ENCODE measurements around the gene HNRNPAB.
"Not testable (repeated sequence)": the region's sequence is repeated elsewhere in the genome, so short reads cannot be mapped to it uniquely, and the experiment has no call there.

Gene HNRNPAB

DNA sequence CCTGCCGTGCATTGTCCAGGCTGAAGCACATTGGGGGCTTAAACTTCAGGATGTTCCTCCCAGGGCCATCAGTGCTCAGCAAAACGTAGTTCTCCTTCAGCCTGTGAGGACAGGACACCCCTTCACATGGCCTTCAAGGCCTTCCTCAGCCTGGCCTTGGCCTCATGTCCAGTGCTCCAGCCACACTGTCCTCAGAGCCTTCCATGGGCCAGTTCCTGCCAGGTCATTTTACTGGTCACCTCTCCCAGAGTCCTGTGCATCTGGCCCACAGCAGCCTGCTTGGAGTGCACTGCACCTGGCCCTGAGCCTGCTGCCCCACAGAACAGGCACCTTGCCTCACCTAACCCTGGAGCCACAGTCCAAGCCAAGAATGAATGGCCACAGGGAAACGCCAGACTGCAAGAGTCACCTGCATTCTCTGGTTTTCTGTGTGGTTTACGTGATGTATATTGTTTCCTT lies 8.7 kb downstream of the HNRNPAB start:
- DNase-seq = no peak

- DNase-seq = peak; percentile 43
Observed at GRCh38 chr5:178213748-178214151, 9.4 kb downstream of the HNRNPAB start.

DNA sequence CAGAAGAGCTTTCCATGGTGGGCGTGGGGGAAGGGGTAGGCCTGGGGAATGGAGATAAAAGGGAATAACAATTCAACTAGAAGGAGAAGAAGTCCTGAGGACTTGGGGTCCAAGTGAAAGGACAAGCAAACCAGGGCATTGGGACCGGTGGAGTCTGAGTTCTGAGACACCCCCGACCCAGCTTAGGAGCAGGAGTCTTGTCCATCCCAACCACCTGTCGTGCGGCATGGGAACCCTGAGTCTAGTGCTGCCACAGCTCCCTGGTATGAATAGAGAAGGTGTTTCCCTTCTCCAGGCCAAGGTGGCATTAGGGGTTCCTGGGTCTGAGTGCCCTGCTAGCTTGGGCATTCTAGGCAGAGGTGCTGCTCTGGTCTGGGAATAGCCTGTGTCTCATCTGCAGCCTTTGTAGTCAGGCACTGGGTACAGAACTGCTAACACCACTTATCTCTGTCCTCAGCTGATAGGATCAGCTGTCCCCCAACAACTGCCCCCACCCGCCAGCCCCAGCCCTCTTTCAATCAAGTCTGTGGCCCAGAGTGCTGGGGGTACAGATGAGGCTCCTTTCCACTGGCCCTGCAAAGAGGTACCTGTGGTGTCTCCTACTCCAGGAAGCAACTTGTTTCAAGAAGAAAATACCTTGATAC lies 9.9 kb downstream of the HNRNPAB start:
- DNase-seq = no peak

DNA sequence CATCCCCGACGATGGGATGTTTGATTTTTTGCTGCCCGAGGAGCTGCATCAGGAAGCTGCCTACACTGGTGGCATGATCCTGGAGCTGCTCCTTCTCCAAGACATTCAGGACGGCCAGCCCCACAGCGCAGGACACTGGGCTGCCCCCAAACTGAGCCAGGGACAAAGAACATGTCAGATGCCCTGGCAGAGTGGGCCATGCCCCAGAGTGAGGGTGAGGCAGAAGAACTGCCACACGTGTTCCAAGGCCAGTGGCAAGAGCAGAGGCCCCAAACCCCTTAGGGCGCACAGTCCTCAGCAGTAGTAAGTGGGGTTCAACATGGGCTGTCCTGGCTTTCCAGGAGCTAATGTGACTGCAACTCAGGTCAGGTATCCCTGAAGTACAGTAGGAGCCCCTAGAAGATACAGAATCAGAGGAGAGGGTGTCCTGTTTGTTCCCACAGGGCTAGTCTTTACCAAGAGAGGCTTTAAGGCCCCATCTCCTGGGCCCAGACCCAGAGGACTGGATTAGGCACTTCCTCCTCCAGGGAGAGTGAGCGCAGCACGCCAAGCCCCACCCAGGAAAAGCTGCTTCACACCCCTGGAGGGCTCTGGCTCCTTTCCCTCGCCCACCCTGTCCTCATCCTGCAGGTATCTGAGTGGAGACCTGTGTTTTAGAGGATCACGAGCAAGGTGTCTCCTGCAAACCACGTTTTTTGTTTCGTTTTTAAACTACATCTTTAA lies 11.1 kb downstream of the HNRNPAB start:
- no peak for DNase-seq

- no peak for DNase-seq
Observed at GRCh38 chr5:178216088-178216534, 11.8 kb downstream of the HNRNPAB start.

GRCh38 chr5:178216779-178217178 lies 12.4 kb downstream of the HNRNPAB start:
- DNase-seq = no peak

GRCh38 chr5:178218237-178218776 lies 14.0 kb downstream of the HNRNPAB start:
- no peak for DNase-seq

DNA sequence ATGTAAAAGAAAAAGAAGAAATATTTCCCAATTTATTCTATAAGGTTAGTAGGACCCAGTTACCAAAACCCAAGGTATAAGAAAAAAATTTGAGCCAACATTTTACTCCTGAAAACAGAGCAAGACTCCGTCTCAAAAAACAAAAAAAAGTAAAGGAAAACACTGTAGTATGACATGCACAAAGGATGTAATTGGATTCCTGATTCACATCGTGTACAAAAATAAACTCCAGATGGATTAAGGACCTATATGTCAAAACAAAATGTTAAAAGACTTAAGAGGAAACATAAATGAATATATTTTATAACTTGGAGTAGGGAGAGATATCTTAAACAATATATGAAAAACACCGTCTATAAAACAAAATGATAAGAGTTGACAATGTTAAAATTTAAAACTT lies 14.5 kb downstream of the HNRNPAB start:
- no peak for DNase-seq

DNA sequence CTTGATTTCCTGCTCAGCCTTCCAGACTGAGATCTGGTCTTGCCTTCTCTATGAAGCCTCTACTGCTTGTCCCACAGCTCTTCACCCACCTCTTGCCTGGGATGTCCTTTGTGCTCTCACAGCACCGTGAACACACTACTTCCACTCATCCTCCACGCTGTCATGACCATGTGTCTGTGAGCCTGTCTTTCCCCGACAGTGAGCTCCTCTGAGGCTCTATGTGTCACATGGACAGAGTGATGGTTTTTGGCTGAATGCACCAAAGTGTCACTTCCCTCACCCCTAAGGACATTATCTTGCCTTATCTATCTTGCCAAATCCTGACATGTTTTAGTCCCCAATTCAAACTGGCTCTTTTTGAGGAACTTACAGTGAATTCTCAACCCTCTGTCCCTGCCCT lies 16.9 kb downstream of the HNRNPAB start:
- peak; percentile 36 for DNase-seq

- DNase-seq = peak; percentile 54
Observed at GRCh38 chr5:178221853-178222252, 17.5 kb downstream of the HNRNPAB start.

DNA sequence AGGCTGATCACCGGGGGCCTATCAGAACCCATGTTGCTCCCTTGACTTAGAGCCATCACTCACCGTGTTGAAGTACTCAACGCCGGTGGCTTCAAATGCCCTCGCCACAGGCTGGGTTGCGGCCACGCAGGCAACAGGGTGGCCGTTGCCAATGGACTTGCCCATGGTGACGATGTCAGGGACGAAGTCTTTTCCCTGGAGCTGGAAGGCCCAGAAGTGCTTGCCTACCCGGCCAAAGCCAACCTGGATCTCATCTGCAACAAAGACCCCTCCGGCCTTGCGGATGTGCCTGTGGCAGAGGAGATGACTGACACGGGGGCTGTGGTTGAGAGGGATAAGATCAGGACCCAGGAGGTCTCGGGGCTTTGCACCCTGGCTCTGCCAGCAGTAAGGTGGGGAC lies 18.0 kb downstream of the HNRNPAB start:
- no peak for DNase-seq

- no peak for DNase-seq
Observed at GRCh38 chr5:178223196-178223773, 19.0 kb downstream of the HNRNPAB start.

DNA sequence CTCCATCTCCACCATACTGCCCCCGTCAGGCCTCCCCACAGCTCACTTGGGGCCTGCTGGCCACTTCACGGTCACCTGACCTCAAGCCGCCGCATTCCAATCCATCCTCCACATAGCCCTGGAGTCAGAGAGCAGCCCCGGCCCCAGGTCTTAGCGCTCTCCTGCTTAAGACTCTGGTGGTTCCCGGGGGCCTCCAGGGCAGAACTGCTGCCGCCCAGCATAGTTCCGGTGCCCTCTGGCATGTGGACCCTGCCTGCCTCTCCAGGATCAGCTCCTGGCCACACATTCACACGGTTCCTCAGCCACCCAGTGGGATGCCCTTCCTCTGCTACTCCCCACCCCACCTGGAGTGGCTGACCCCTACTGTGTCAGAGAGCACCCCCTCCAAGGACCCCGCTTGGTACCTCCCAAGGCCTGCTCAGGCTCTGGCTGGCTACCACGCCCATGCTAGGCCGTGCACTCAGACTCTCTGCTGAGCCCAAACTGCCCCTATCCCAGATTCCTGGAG lies 19.5 kb downstream of the HNRNPAB start:
- no peak for DNase-seq

- DNase-seq = no peak
Observed at GRCh38 chr5:178224403-178224802, 20.1 kb downstream of the HNRNPAB start.

DNA sequence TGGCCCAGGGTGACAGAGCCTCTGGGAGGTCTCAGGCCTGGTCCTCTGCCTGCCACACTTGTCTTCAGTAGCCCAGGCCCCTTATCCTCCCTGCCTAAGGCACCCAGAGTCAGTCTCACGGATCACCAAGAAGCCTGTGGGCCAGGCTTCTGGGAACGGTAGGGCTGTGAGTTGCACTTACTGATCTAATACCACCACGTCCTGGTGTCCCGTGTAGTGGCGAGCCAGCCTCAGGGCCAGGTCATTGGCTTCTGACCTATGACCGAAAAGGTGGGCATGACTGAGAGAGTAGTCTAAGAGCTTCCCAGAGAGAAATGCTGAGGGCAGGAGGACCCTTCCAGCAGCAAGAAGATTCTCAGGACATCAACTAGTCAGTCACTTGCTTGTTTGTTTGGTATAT lies 20.8 kb downstream of the HNRNPAB start:
- no peak for DNase-seq

- DNase-seq = no peak
Observed at GRCh38 chr5:178227138-178227659, 22.9 kb downstream of the HNRNPAB start.

- no peak for DNase-seq
Observed at GRCh38 chr5:178227929-178228328, 23.6 kb downstream of the HNRNPAB start.

DNA sequence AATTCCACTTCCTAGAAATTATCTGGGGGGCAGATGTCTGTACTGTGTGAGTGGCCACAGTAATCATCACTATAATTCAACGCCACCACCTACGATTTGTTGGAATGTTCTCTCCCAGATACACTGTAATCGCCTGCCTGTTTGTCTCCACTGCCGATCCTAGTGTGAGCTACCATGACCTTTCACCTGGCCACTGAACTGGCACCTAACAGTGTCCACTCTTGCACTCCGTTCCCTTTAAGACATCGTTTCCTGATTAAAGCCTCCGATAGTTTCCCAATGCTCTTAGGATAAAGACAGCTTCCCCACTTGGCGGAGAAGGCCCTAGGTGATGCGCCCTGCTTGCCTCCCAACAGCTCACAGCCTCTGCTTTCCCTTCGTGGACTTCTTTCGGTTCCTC lies 24.3 kb downstream of the HNRNPAB start:
- DNase-seq = no peak

- DNase-seq = not testable (repeated sequence)
Observed at GRCh38 chr5:178229111-178229510, 24.8 kb downstream of the HNRNPAB start.

- no peak for DNase-seq
Observed at GRCh38 chr5:178229861-178230260, 25.5 kb downstream of the HNRNPAB start.

GRCh38 chr5:178230879-178231538 lies 26.7 kb downstream of the HNRNPAB start:
- no peak for DNase-seq

GRCh38 chr5:178231539-178232123 lies 27.3 kb downstream of the HNRNPAB start:
- no peak for DNase-seq
